Panc1 (cell line): ENCODE results near the gene HCN2. TPM values are rescaled to one million over a fixed set of nuclear protein-coding genes. Genes with fewer than 3 reads are reported as not detected.

Experiments
- ATAC-seq: fragments of 200-7000 bp; cut with Tn5 transposase; 2 replicates; pipeline ENCODE4 v1.9.1; 2020; ENCODE audit warnings: mild to moderate bottlenecking, moderate library complexity
- BruUV-seq: library from RNA; stranded (reverse); fragments of 400-500 nt; replicated peaks from 2 replicates; lab custom pipeline; 2021; lab: Mats Ljungman, UMichigan
- CTCF ChIA-PET: fragments of 300-600 bp; sonication (Branson Sonifier 250); formaldehyde crosslinking; loops from one replicate; lab custom pipeline; 2022; ENCODE audit warnings: antibody characterized with exemption; lab: Charles Lee
- POLR2A ChIA-PET: fragments of 300-600 bp; sonication (Branson Sonifier 250); formaldehyde crosslinking; loops from one replicate; lab custom pipeline; 2022; ENCODE audit warnings: antibody characterized with exemption; lab: Charles Lee
- DNase-seq: peaks from one replicate; pipeline ENCODE4 v3.0.0-alpha.2; 2010; ENCODE audit warnings: low read depth, low spot score
- H3K27ac ChIP-seq: 2 replicates; pipeline ENCODE4 v1.5.1; 2011; ENCODE audit warnings: mild to moderate bottlenecking, low read length, inconsistent platforms
- H3K27me3 ChIP-seq: fragments of 200-500 bp; sonication (Bioruptor generic); 2 replicates; pipeline ENCODE4 v1.6.0; 2014; ENCODE audit warnings: low read length, inconsistent platforms; ENCODE audit not compliant: control insufficient read depth, insufficient read depth
- H3K36me3 ChIP-seq: fragments of 200-500 bp; sonication (Bioruptor generic); 2 replicates; pipeline ENCODE4 v1.5.1; 2014; ENCODE audit warnings: inconsistent platforms, mild to moderate bottlenecking, low read length, moderate library complexity; ENCODE audit not compliant: control insufficient read depth, insufficient read depth
- H3K4me1 ChIP-seq: 2 replicates; pipeline ENCODE4 v1.5.1; 2011; ENCODE audit warnings: inconsistent platforms, mild to moderate bottlenecking, low read length, moderate library complexity; ENCODE audit not compliant: control insufficient read depth, insufficient read depth
- H3K4me3 ChIP-seq, 2 experiments: 2 replicates each; pipeline ENCODE4 v1.5.1; 2011 to 2012; ENCODE audit warnings: low read depth in 2 of 2, low read length in 2 of 2, mild to moderate bottlenecking in 2 of 2, inconsistent platforms in 1 of 2, moderate library complexity in 1 of 2
- H3K9me3 ChIP-seq: fragments of 200-500 bp; sonication (Bioruptor generic); 2 replicates; pipeline ENCODE4 v1.5.1; 2014; ENCODE audit warnings: low read depth, mild to moderate bottlenecking, inconsistent platforms, low read length, moderate library complexity; ENCODE audit not compliant: control insufficient read depth, insufficient read depth
- POLR2AphosphoS5 ChIP-seq: IDR thresholded peaks from 2 replicates; pipeline ENCODE4 v1.6.1; 2012; ENCODE audit warnings: mild to moderate bottlenecking, low read depth, low read length, moderate library complexity
- SIN3A ChIP-seq: IDR thresholded peaks from 2 replicates; pipeline ENCODE4 v1.6.1; 2012; ENCODE audit warnings: low read depth, mild to moderate bottlenecking, low read length, moderate library complexity, borderline replicate concordance; ENCODE audit not compliant: insufficient read depth
- TCF7L2 ChIP-seq: IDR thresholded peaks from 2 replicates; pipeline ENCODE4 v1.6.1; 2011; ENCODE audit warnings: mild to moderate bottlenecking, low read depth, low read length, inconsistent platforms
- in situ Hi-C: cut with HindIII; loops from 2 replicates; pipeline ENCODE4 v1.10.0; 2016; ENCODE audit warnings: low sequenced_read_pairs, low pct_unique_long_range_greater_than_20kb
- intact Hi-C: fragments of 100-400 bp; cut with micrococcal nuclease; formaldehyde crosslinking; loops from one replicate; pipeline ENCODE4 v1.10.0; 2022; ENCODE audit not compliant: unreplicated experiment
- total RNA-seq: library from RNA; stranded (reverse); gene quantifications from one replicate; pipeline ENCODE4 v1.2.1, GENCODE V29; 2021; ENCODE audit not compliant: unreplicated experiment
- TF ChIP-seq, protein P1 (sequence below): fragments of 450-650 bp; IDR thresholded peaks from 2 replicates; pipeline ENCODE4 v1.5.1; 2017; ENCODE audit warnings: mild to moderate bottlenecking
- TF ChIP-seq, protein P2 (sequence below), 2 experiments: IDR thresholded peaks; 2 replicates each; pipeline ENCODE4 v1.6.1; 2011 to 2012; ENCODE audit warnings: low read depth in 2 of 2, control low read depth in 1 of 2, low read length in 1 of 2, mild to moderate bottlenecking in 1 of 2, moderate library complexity in 1 of 2; ENCODE audit not compliant: insufficient read depth in 1 of 2

Gene HCN2
- total RNA-seq, 1 experiment from 2014 or later: 15.1 TPM

GRCh38 chr19:579111-579841 is 10.4 kb upstream of the HCN2 start:
- ChIA-PET CTCF (no interaction called here), POLR2A (no interaction called here)
- in situ Hi-C loops: no loop called here
- Histone ChIP-seq H3K27me3 (no peaks in the 10 kb centered on the region), H3K9me3 (no peaks in the 10 kb centered on the region), H3K36me3 (peaks cover 5% of the 10 kb centered on the region; the same call in 1 of the 2 replicates), H3K4me1 (peaks cover 28% of the 10 kb centered on the region), H3K4me3 (no peak overlapping the region), H3K27ac (no peak overlapping the region)
- BruUV-seq: no TSS peak
- TF ChIP-seq, protein P1, sequence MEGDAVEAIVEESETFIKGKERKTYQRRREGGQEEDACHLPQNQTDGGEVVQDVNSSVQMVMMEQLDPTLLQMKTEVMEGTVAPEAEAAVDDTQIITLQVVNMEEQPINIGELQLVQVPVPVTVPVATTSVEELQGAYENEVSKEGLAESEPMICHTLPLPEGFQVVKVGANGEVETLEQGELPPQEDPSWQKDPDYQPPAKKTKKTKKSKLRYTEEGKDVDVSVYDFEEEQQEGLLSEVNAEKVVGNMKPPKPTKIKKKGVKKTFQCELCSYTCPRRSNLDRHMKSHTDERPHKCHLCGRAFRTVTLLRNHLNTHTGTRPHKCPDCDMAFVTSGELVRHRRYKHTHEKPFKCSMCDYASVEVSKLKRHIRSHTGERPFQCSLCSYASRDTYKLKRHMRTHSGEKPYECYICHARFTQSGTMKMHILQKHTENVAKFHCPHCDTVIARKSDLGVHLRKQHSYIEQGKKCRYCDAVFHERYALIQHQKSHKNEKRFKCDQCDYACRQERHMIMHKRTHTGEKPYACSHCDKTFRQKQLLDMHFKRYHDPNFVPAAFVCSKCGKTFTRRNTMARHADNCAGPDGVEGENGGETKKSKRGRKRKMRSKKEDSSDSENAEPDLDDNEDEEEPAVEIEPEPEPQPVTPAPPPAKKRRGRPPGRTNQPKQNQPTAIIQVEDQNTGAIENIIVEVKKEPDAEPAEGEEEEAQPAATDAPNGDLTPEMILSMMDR: no peak
- TF ChIP-seq, protein P2, sequence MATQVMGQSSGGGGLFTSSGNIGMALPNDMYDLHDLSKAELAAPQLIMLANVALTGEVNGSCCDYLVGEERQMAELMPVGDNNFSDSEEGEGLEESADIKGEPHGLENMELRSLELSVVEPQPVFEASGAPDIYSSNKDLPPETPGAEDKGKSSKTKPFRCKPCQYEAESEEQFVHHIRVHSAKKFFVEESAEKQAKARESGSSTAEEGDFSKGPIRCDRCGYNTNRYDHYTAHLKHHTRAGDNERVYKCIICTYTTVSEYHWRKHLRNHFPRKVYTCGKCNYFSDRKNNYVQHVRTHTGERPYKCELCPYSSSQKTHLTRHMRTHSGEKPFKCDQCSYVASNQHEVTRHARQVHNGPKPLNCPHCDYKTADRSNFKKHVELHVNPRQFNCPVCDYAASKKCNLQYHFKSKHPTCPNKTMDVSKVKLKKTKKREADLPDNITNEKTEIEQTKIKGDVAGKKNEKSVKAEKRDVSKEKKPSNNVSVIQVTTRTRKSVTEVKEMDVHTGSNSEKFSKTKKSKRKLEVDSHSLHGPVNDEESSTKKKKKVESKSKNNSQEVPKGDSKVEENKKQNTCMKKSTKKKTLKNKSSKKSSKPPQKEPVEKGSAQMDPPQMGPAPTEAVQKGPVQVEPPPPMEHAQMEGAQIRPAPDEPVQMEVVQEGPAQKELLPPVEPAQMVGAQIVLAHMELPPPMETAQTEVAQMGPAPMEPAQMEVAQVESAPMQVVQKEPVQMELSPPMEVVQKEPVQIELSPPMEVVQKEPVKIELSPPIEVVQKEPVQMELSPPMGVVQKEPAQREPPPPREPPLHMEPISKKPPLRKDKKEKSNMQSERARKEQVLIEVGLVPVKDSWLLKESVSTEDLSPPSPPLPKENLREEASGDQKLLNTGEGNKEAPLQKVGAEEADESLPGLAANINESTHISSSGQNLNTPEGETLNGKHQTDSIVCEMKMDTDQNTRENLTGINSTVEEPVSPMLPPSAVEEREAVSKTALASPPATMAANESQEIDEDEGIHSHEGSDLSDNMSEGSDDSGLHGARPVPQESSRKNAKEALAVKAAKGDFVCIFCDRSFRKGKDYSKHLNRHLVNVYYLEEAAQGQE (IDR thresholded peaks at IDR 0.05; ENCODE audit: insufficient read depth in 1 of 2, low read depth in 2 of 2, low read length in 1 of 2): no peak
- TF ChIP-seq TCF7L2 (no peak), SIN3A (no peak), POLR2AphosphoS5 (no peak)
- DNase-seq (no peak), ATAC-seq (no peak)
- intact Hi-C loops: no loop called here

- TF ChIP-seq TCF7L2: no peak
- TF ChIP-seq, protein P2 (IDR thresholded peaks at IDR 0.05; ENCODE audit: insufficient read depth in 1 of 2, low read depth in 2 of 2, low read length in 1 of 2): no peak
- TF ChIP-seq, protein P1: no peak
- TF ChIP-seq POLR2AphosphoS5: no peak
- TF ChIP-seq SIN3A: no peak
- H3K9me3 ChIP-seq: no peaks in the 10 kb centered on the region
- no TSS peak for BruUV-seq
- DNase-seq (no peak), ATAC-seq (no peak)
- H3K4me1 ChIP-seq: peaks cover 28% of the 10 kb centered on the region
- peaks cover 5% of the 10 kb centered on the region; the same call in 1 of the 2 replicates for H3K36me3 ChIP-seq
- intact Hi-C loops (no loop called here), in situ Hi-C loops (no loop called here)
- H3K4me3 ChIP-seq: no peak overlapping the region
- H3K27me3 ChIP-seq: no peaks in the 10 kb centered on the region
- CTCF ChIA-PET: no interaction called here
- POLR2A ChIA-PET: no interaction called here
- H3K27ac ChIP-seq: no peak overlapping the region
Observed at GRCh38 chr19:579842-580155, 9.9 kb upstream of the HCN2 start.
